ENCODE data around the gene NAV2. TPM values are rescaled to one million over a fixed set of nuclear protein-coding genes. Genes with fewer than 3 reads are reported as not detected.

The NAV2 gene
- total and polyA plus RNA-seq, 3 donors from 2014 or later, result 3.4 to 6.0 (median 3.9) TPM

GRCh38 chr11:20158597-20159257 lies 446.1 kb downstream of the NAV2 start:
- intact Hi-C loops (cut with DNase I; ENCODE audit: low total_unique reads), result no loop called here
- H3K36me3 ChIP-seq (ENCODE audit: low read depth, missing control alignments), result no peaks in the 10 kb centered on the region
- 3 to 5% methylated on average over 33 of the region's 33 CpGs for WGBS, 2 donors

GRCh38 chr11:20159466-20160381 lies 447.1 kb downstream of the NAV2 start:
- no peaks in the 10 kb centered on the region for H3K27me3 ChIP-seq
- no peak overlapping the region for H3K27ac ChIP-seq
- WGBS, 2 donors, result 2% methylated on average over 18 to 62 of the region's 65 CpGs
- H3K4me1 ChIP-seq, result peaks cover 9% of the 10 kb centered on the region
- no peak for DNase-seq
- H3K4me3 ChIP-seq, result peak overlapping the region in 1 of 2 donors; percentile 25
- H3K9me3 ChIP-seq, result no peaks in the 10 kb centered on the region
- intact Hi-C loops (cut with DNase I; ENCODE audit: low total_unique reads), result no loop called here
- no peak for TF ChIP-seq CTCF (IDR thresholded peaks at IDR 0.05)
- no peaks in the 10 kb centered on the region for H3K36me3 ChIP-seq (ENCODE audit: low read depth, missing control alignments)

More at GRCh38 chr11:20158597-20159257, 446.1 kb downstream of the NAV2 start:
- H3K4me3 ChIP-seq, result no peak overlapping the region
- TF ChIP-seq POLR2A (IDR thresholded peaks at IDR 0.05), result no peak
- no peak for TF ChIP-seq CTCF (IDR thresholded peaks at IDR 0.05)
- H3K27ac ChIP-seq, result no peak overlapping the region
- H3K9me3 ChIP-seq, result no peaks in the 10 kb centered on the region
- DNase-seq, result peak; percentile 73
- H3K4me1 ChIP-seq, result peaks cover 9% of the 10 kb centered on the region
- no peaks in the 10 kb centered on the region for H3K27me3 ChIP-seq

- no peak within 1 kb of the TSS for H3K27ac ChIP-seq
- no peaks in the 10 kb centered on the region for H3K36me3 ChIP-seq (ENCODE audit: low read depth, missing control alignments)
- peak within 1 kb of the TSS in 1 of 2 donors; percentile 25 for H3K4me3 ChIP-seq
- H3K4me1 ChIP-seq, result peaks cover 9% of the 10 kb centered on the region
- H3K27me3 ChIP-seq, result no peaks in the 10 kb centered on the region
- no peaks in the 10 kb centered on the region for H3K9me3 ChIP-seq
- intact Hi-C loops (cut with DNase I; ENCODE audit: low total_unique reads), result no loop called here
- WGBS, 2 donors, result 3 to 6% methylated on average over 23 to 30 of the region's 30 CpGs
- TF ChIP-seq CTCF (IDR thresholded peaks at IDR 0.05), result no peak
- no peak for TF ChIP-seq POLR2A (IDR thresholded peaks at IDR 0.05)
- DNase-seq, result no peak
These were observed 448.0 kb downstream of the NAV2 start, which contains the start of gene DBX1 for GRCh38 chr11:20160425-20161229. Gene DBX1 (minus strand): TSS chr11:20160475. CDS start chr11:20160324, 151 bp downstream.

- WGBS, 2 donors, result 3 to 7% methylated on average over 16 to 29 of the region's 29 CpGs
- no peak for TF ChIP-seq POLR2A (IDR thresholded peaks at IDR 0.05)
- TF ChIP-seq CTCF (IDR thresholded peaks at IDR 0.05), result no peak
- no peak overlapping the region for H3K4me3 ChIP-seq
These were observed 448.7 kb downstream of the NAV2 start for GRCh38 chr11:20161230-20161918.

More at GRCh38 chr11:20161230-20161918, 448.7 kb downstream of the NAV2 start:
- H3K4me1 ChIP-seq, result peaks cover 5% of the 10 kb centered on the region
- DNase-seq, result no peak
- no peaks in the 10 kb centered on the region for H3K27me3 ChIP-seq
- no peaks in the 10 kb centered on the region for H3K9me3 ChIP-seq
- intact Hi-C loops (cut with DNase I; ENCODE audit: low total_unique reads), result no loop called here
- no peaks in the 10 kb centered on the region for H3K36me3 ChIP-seq (ENCODE audit: low read depth, missing control alignments)
- no peak overlapping the region for H3K27ac ChIP-seq

All from testis (tissue), 3 donors.